Stimulated activated CD4-positive, alpha-beta T cell treated with anti-CD3 and anti-CD28 coated beads, TNF-alpha, amount 100 ng/mL, for 4 hours (primary cell): ENCODE measurements around the gene BCAT1.
A peak's percentile ranks its signal among the peaks of the same experiment; 100 is the strongest.
"Not testable (repeated sequence)": the region's sequence is repeated elsewhere in the genome, so short reads cannot be mapped to it uniquely, and the experiment has no call there.

Source experiments
- DNase-seq, 3 experiments: peaks; one replicate each; pipeline ENCODE4 v3.0.0-alpha.2; 2020; ENCODE audit warnings: low read depth in 3 of 3

The BCAT1 gene

GRCh38 chr12:24853588-24853987 is 95.3 kb downstream of the BCAT1 start:
- no peak for DNase-seq

- no peak for DNase-seq
Observed at GRCh38 chr12:24853094-24853493, 95.8 kb downstream of the BCAT1 start.

- no peak for DNase-seq
Observed at GRCh38 chr12:24852420-24852819, 96.5 kb downstream of the BCAT1 start.

GRCh38 chr12:24851883-24852282 is 97.0 kb downstream of the BCAT1 start:
- DNase-seq, result not testable (repeated sequence)

DNA sequence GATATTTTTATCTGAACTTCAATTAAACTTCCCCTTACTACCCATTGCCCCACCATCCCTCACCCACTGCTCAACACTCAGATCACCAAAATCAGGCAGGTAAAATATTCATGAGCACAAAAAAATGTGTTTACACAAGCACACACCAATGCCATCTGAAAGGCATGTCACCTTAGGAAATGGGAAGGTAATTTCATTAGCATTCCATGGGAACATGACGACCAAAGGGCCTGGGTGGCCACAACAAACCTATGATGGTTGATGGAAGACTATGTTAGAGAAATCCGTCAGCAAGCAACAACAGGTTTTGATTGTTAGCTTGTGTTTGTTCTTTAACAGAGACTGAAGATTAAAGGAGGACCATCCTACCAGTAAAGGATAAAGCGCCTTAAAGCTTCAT is 97.6 kb downstream of the BCAT1 start:
- DNase-seq, result no peak

GRCh38 chr12:24850496-24850895 is 98.4 kb downstream of the BCAT1 start:
- DNase-seq, result no peak

GRCh38 chr12:24848941-24849477 is 99.9 kb downstream of the BCAT1 start:
- DNase-seq, result no peak

DNA sequence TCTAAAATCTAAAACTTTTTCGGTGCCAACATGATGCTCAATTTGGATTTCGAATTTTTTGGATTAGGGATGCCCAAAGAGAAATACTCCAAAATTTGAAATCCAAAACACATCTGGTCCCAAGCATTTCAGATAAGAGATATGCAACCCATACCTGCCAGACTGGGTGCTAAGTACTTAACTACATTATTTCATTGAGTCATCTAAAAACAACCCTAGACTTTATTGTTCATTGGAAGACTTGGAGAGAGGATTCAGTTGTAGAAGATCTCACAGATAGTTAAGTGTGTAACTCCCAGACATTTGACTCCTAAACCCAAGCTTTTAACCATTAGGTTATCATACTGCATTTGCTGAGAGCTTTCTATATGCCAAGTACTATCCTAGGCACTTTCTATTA is 102.2 kb downstream of the BCAT1 start:
- DNase-seq, result no peak

- DNase-seq, result no peak
Observed at GRCh38 chr12:24845615-24846014, 103.3 kb downstream of the BCAT1 start.

DNA sequence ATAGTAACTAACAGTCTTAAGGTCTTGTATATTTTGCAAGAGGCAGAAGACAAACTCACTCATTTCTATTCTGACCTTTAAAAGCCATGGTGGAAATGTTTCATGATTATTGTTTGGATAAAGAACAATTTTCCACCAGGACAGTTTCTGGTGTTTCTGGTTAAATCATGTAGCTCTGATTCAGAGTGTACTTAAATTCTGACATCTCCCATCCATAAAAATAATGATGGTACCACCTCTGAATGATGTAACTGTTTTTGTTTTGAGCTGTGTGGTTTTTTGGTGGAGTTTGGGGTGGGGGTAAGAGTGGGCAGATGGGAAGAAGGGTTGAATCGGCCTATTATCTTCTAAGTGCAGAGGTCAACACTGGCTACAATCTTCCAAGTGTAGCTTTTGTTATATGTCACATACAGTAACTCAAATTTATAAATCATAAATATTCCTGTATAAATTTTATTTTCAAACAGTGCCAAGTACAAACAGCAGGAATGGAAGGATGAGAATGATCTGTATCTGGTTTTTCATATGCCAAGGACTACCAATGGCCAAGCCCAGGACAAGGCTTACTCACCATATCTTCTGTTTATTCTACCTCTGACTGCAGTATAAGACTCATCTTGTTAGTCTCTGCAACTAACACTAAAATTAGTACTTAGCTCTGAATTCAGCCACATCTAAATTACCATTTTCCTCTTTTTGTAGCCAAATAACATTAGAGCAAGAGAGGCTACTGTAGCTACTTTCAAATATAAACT is 108.7 kb downstream of the BCAT1 start:
- DNase-seq, result no peak

DNA sequence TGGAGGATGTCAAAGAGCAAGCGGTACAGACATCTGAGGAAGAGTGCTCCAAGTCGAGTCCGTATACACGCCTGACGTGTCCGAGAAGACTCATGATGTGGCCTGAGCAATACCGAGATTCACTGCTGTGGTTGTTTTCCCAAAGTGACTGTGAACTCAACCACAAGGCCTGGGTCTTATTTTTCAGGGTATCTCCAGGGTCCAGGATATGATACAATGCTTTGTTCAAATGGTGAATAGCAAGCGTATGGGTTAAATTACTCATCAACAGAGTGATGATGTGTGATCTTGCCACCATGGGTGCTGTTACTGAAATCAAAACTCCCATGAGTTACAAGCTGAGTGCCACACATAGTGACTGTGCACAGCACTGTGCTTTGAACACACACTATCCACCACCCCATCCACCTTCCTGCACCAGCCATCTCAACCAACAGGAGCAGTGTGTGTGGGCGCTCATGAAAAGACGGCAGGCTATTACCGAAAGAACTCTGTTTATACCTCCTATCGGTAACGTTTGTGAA is 109.6 kb downstream of the BCAT1 start:
- peak; percentile 10 to 19 (median 13) for DNase-seq

GRCh38 chr12:24838531-24838950 is 110.4 kb downstream of the BCAT1 start:
- no peak for DNase-seq

- no peak for DNase-seq
Observed at GRCh38 chr12:24835377-24835776, 113.5 kb downstream of the BCAT1 start.

GRCh38 chr12:24833513-24833912 is 115.4 kb downstream of the BCAT1 start:
- DNase-seq, result no peak

GRCh38 chr12:24823808-24824515 is 124.9 kb downstream of the BCAT1 start:
- no peak for DNase-seq

- no peak for DNase-seq
Observed at GRCh38 chr12:24822121-24822899, 126.6 kb downstream of the BCAT1 start.

DNA sequence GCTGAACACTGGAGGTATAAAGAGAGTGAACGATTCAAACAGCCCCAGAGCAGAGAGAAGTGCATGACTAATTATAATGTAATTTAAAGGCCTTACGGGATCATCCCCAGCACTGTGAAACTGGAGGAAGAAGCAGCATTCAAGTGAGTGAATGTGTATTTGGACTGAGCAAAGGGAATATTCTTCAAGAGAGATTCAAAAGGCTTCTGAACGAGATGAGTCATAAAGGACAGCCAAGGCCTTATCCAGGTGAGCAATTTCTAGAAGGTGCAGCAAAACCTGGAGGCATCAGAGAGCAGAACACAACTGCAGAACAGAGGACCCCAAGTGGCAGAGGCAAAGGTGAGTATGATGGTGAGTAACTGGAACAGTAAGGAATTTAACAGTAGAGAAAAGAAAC is 127.2 kb downstream of the BCAT1 start:
- no peak for DNase-seq

DNA sequence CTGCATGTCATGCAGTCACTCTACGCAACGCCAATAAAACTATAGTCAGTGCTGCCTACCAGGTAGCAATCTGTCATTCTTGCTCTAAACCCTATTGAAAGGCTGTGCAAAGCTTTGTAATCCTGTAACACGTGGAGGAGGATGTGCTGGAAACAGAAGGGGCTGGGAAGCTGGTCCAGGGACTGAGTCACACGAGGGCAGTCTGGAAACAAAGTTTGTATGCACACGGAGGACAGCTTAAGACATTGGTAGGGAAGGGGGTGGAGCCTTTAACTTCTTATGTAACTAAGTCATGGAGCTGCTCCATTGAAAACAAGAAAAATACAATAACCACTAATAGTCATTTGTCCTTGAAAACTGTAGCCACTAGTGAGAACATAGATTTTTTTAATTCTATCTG is 128.0 kb downstream of the BCAT1 start:
- no peak for DNase-seq

DNA sequence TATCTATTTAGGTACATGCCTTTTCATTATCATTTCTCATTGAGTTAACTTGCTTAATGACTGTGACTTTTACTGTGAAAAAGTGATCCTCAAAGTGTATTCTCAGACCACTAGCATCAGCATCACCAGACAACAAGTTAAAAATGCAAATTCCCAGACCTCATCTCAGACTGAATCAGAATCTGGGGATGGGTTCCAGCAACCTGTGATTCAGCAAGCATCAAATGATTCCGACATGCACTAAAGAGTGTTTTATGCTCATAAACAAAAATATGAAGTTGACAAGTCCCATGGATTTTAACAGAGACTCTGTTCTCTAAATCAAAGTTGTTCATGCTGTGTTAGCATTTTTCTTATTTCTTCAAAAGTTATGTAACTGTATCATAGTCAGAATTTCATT is 130.6 kb downstream of the BCAT1 start:
- DNase-seq, result no peak

DNA sequence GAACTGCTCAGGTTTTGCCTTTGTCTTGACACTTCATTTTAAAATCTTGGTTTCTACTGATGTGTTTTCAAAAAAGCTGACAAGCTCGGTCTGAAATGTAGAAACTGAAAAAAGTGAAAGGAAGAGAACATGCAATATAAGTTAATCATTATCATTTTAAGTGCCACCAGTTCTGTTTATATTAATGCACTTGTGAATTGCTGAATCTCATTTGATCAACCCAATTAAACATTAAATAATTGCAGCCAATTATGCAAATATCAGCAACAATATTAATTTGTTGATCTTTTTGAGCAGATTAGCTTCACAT is 133.8 kb downstream of the BCAT1 start:
- DNase-seq, result no peak

GRCh38 chr12:24814379-24815113 is 134.4 kb downstream of the BCAT1 start:
- DNase-seq, result no peak

GRCh38 chr12:24810378-24810777 is 138.5 kb downstream of the BCAT1 start:
- no peak for DNase-seq
